ELF-1 (cell line): ENCODE measurements around the gene GBGT1.

Experiments
- DNase-seq: peaks from one replicate; pipeline ENCODE4 v3.0.0-alpha.2; 2016; ENCODE audit warnings: low read depth, low spot score

The GBGT1 gene

DNA sequence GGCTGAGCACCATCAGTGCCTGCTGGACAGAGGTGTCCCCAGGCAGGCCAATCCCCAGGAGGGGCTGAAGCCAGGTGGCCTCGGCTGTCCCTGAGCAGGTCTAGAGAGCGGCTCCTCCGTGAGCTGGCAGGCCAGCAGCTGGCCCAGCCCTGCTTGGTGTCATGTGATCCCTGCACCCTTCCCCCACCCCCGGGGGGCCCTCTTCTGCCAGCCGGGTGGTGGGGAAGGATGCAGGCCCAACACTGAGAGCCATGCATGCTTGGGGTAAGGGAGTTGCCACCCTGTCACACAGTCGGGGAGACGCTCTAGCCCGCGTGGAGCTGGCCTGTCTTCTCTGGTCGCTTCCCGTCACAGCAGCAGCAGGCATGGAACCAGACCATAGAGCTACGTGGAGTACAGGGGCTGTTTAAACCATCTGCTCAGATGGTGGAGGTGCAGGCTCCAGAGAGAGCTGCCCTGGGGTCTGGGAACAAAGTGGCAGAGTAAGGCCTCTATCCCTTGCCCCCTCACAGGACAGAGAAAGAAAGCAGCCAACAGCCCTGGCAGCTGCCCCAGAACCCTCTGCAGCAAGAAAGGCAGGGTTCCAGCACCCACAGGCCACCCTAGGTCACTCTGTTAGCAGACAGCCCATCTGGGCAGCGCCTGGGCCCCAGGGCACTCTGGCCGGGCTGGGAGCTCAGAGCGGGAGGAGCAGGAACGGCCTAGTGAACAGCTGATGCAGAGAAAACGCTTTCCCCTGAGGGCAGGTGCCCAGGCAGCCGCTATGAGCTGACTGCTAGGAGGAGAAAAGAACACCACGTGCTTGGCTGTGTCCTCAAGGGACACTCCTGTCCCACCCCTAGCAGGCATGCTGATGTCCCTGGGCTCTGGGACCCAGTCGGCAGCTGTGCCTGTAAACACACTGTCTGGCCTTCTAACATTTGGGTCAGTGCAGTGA, 49.5 kb downstream of the GBGT1 start:
- peak; percentile 89 for DNase-seq

DNA sequence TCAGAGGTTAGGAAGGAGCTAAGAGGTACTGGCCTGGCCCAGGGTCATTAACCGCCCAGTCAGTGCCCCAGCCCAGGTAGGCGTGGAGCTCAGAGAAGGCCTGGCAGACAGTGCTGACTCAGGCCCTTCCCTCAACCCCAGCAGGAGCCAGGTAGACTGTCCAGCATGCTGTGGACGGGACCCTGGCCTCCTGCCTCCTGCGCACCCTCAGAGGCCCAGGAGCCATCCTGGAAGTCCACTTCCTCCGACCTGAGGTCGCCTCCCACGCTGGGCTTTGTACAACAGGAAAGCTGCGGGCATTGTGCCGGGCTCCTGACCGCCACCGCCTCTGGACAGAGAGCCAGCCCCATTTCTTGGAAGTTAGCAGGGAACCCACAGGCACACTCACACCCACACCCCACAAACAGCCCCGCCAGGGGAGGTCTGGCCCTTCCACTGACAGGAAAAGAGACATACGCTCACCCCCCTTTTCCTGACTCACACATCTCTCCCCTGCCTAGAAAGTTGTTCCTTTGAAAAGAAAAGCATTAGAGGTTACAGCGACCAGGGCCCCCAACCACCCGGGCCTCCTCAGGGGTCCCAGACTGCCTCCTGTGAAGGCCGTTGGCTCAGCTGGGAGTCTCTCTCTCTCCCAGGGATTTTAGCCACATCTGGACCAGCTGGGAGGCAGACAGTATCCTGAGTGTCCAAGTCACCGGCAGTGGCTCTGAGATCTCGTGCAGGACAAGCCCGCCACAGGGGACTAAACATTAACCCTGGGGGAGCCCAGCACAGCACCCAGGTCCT, 50.4 kb downstream of the GBGT1 start:
- no peak for DNase-seq

- no peak for DNase-seq
These were observed 51.1 kb downstream of the GBGT1 start for GRCh38 chr9:133112663-133113026.

GRCh38 chr9:133111808-133112662, 51.7 kb downstream of the GBGT1 start:
- DNase-seq = no peak

GRCh38 chr9:133109931-133110650, 53.6 kb downstream of the GBGT1 start:
- DNase-seq = no peak

DNA sequence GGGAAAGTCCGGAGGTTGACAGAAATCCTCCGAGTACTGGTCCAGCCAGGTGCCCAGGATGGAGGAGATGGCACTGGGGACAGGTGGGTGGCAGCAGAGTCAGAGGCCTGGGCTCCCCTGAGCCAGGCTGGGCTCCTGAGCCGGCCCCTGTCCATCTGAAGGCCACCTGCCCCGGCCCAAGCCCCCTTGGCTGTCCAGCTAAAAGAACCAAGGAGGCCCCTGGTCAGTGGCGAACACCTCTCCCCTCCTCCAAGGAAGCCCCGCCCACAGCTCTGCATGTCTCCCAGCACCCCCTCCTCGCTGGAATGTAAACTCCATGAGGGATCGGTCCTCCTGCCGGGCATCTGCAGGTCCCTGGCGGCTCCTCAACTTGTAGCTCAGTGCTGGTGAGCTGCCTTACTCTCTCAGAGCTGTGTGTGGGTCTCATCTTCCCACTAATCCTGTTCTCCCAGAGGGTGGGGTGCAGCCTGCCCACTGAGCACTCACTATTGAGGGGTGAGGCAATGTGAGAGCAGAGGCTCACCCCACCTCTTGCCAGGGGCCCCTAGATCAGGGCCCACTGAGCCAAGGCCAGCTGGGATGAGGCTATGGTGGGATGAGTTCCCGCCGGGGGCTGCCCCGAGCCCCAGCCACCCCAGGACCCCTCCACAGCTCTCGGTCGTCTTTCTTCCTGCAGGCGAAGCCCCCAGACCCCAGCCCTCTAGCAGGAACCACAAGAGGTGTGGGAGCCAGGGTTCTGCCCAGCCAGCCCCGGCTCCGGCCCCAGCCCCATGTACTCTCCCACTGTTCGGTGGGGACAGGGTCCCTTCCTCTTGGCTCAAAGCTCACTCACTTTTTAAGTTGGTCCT, 54.7 kb downstream of the GBGT1 start:
- no peak for DNase-seq

DNA sequence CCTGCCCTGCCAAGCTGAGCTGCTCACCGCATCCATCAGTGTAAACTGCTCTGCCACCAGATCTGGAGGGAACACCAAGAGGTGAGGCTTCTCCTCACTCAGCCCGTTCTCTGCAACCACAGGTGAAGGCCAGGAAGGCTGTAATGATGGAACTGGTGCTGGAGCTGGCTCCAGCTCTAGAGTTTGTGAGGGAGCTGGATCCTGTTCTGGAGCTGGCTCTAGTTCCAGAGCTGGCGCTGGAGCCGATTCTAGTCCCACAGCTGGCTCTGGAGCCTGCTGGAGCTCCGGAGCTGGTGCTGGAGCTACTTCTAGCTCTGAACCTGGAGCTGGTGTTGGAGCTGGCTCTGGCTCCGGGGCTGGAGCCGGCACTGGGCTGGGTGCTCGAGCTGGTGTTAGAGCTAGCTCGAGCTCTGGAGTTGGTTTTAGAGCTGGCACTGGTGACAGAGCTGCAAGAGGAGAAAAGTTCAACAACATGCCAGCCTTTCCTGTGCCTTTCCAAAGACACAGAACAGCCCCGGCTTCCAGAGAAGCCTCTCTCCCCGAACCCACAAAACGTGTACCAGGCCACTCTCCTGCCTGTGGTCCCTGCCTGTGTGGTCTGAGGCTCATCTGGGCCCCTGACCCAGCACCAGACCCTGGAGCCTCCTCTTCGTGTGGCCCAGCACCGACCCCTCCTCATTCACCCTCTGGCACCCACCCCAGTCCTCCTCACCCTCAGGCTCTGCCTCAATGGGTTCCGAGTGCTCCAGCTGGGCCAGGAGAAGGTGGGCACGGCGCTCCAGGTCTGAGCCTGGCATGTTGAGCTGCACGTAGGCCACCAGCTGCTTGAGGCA, 55.5 kb downstream of the GBGT1 start:
- DNase-seq = no peak

GRCh38 chr9:133107245-133107722, 56.4 kb downstream of the GBGT1 start:
- DNase-seq = no peak

DNA sequence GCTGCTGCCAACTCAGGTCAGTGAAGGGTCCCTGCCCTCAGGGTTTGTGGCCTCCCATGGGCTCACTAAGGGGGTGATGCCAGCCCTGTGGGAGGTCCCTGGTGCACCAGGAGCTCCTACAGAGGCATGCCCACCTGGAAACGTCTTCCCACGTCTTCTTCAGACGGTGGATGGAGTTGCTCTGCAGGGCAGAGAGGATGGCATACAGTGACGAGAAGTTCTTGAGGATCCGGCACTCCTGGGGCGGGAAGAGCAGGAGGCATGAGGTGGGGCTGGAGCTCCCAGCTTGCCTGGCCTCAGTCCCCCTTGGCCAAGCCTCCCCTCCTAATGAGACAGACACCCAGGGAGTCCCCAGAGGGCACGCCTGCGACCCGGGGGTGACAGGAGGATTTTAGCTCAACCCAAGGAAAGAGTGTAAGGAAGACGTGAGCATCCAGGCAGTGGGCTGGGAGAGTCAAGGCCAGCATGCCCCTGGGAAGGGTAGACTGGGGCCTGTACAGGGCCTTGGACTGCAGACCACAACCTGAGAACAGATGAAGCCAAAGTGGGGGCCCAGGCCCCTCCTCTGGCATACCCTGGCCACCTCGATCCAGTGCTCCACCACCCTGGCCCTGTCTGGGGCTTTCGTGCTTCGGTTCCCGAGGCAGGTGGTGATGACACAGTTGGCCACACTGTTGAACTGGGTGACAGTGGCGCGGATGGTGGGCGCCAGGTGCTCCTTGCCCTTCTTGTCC, 57.0 kb downstream of the GBGT1 start:
- DNase-seq = no peak

DNA sequence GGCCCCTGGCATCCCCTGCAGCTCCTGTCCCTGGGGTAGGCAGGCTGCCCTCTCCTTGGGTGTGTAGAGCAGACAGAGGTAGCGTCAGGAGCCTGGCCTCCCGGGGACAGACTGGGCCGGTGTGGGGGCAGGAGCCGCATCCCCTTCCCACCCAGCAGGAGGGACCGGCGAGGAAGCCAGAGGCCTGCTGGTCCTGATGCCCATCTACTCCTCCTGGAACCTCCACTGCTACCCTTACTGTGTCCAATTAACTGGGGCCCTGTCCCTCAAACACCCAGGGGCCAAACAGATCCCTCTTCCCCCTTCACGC, 58.3 kb downstream of the GBGT1 start:
- DNase-seq = no peak

GRCh38 chr9:133104718-133105460, 58.8 kb downstream of the GBGT1 start:
- no peak for DNase-seq

DNA sequence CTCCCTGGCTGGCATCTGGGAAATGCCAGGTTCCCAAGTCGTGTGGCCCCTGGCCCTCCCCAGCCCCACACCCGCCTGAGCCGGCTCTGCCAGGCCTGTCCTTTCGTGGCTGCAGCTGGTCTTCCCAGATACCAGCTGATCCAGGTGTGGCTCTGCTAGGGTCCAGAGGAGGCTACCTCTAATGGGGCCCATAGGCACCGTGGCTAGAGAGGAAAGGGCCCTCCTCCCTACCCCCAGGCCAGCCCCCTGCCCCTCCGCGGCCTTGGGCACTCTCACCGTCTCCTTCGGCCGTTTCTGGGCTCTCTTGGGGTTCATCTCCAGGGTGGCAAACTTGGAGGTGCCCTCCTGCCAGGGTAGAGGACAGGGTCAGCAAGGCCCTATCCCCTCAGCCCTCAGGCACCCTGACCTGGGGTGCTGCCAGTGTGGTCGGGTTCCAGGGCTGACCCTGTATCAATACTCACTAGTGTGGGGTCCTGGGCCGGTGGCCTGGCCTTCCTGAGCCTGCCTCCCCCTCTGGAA, 59.7 kb downstream of the GBGT1 start:
- DNase-seq = no peak

DNA sequence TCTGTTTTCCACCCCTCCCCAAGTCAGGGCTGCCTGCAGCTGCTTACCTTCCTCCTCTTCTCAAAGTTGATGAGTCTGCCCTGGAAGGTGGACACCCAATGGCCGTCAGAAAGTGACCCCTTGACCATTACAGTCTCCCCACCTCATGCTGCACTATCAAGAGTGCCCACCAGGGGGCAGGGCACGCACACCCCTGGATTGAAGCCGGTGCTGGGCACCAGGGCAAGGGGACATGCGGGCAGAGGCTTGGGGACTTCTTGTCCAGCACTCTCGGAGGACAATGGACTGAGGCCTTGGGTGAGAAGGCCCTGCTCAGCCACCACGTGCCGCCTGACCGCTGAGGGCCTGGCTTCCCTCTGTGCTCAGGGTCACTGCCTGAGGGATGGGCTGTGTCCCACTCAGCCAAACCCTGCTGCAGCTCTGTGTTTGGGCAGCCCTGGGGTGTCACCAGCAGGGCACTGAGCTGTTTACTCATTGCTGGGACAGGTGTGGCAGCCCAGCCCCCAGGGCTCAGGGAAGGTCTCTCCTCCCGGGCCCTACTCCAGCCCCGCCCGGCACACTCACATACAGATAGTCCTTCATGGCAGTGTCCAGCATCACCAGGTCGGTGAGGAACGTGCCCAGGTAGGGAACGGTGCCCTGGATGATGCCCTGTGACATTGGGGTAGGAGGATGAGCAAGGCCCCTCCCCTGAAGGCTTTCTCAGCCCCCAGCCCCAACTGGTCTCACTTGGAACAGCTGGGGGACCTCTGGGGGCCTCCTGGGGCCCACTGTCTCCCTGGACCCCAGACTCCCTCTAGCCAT, 60.3 kb downstream of the GBGT1 start:
- DNase-seq = peak; percentile 69
